NCI-H748 treated with DMSO at 0.1 percent for 48 hours (cell line): Measurements from ENCODE around the gene C2.
"Not testable (repeated sequence)": the region's sequence is repeated elsewhere in the genome, so short reads cannot be mapped to it uniquely, and the experiment has no call there.

Experiments used
- DNase-seq: peaks from one replicate; lab custom pipeline; 2025; lab: John Stamatoyannopoulos, UW

The C2 gene

DNA sequence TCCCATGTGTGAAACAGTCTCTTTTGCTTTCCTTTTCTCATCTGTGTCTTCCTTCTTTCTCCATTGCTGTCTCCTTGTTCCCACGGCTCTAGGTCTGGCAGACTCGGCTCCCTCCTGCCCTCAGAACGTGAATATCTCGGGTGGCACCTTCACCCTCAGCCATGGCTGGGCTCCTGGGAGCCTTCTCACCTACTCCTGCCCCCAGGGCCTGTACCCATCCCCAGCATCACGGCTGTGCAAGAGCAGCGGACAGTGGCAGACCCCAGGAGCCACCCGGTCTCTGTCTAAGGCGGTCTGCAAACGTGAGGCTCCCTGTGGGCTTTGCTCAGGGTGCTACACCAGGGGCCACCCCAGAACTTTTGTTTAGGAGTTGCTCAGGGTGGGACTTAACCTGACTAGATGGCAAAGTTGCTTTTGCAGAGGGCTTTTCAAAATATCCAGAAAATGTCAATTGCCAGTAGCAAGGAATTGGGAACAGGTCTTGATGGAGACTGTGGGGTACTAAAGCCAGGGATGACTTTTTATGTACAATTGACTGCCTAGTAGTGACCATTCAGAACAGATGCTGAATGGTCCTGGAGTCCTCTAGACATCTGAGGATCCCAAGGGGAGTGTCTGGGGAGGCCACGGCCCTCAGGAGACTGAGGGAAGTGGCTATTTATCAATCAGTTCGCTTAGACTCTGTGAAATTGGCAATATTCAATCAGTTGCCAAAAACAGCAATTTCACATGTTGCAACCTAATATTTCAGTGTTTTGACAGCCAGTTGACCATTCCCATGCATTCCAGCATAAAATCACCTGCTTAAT is 550 bp downstream of the C2 start:
- no peak for DNase-seq

DNA sequence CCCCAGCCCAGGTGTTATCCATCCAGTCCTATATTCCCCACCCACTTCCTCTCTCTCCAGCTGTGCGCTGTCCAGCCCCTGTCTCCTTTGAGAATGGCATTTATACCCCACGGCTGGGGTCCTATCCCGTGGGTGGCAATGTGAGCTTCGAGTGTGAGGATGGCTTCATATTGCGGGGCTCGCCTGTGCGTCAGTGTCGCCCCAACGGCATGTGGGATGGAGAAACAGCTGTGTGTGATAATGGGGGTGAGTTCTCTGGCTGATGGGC is 1.1 kb downstream of the C2 start:
- no peak for DNase-seq

DNA sequence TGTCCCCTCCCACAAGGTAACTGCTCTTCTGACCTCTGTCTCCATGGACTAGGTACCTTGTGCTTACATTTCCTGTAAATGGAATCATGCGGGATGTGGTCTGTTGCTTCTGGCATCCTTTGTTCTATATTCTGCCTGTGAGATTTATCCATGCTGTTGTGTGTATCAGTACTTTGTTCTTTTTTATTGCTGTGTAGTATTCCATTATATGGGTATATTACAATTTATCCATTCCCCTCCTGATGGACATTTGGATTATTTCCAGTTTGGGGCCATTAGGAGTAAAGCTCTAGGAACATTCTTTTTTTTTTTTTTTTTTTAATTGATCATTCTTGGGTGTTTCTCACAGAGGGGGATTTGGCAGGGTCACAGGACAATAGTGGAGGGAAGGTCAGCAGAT is 3.4 kb downstream of the C2 start:
- DNase-seq = no peak

DNA sequence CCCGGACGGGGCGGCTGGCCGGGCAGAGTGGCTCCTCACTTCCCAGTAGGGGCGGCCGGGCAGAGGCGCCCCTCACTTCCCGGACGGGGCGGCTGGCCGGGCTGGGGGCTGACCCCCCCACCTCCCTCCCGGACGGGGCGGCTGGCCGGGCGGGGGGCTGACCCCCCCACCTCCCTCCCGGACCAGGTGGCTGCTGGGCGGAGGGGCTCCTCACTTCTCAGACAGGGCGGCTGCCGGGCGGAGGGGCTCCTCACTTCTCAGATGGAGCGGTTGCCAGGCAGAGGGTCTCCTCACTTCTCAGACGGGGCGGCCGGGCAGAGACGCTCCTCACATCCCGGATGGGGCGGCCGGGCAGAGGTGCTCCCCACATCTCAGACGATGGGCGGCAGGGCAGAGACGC is 4.6 kb downstream of the C2 start:
- not testable (repeated sequence) for DNase-seq

DNA sequence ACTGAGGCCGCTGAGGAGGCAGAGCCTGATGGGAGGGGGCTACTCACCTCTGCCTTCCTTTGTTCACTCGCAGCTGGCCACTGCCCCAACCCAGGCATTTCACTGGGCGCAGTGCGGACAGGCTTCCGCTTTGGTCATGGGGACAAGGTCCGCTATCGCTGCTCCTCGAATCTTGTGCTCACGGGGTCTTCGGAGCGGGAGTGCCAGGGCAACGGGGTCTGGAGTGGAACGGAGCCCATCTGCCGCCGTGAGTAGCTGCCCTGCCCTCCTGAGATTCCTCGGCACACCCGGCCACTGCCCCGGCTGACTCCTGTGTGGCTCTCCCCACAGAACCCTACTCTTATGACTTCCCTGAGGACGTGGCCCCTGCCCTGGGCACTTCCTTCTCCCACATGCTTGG is 6.0 kb downstream of the C2 start:
- no peak for DNase-seq

DNA sequence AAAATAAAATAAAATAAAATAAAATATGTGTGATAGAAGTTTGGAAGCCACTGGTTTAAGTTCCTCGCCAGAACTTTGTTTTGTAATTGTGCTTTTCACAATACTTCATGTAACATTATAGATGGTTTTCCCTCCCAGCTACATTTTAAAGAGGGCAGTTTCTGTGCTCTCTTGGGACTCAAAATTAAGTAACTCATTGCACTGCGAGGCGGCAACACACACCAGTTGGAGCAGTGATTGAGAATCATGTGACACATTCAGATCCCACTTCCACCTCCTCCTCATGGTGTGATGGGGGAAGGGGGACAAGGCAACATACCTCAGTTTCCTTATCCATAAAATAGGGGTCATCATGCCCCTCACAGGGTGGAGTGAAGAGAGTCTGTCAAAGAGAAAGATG is 7.5 kb downstream of the C2 start:
- DNase-seq = no peak

DNA sequence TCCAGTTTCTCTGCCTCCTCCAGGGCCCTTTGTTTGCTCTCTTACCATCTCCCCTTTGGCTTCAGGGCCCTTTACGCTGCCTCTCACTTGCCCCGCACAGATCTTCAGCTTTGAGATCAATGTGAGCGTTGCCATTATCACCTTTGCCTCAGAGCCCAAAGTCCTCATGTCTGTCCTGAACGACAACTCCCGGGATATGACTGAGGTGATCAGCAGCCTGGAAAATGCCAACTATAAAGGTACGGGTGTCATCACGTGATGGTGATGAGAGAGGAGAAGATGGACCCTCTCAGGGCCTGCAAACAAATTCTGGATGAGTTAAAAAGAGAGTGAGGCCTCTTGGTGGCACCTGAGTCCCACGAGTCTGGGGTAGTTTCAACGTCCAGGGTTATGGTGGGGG is 8.3 kb downstream of the C2 start:
- DNase-seq = no peak

DNA sequence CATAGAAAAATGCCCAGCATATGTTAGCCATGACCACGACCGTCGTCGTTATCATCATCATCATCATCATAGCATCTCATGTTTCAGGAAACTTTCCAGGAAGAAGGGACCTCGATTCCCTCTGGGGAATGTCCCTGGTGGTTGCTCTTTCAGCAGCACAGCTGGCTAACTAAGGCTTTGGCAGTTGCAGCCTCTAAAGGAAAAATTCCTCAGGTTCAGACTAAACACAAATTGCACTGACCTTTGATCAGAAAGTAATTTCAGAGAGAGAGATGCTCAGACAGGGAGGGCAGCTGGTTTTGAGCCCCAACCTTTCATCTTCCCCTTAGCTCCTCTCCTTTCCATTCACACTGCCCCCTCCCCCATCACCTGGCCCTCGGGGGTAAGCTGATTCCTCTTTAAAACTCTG is 12.7 kb downstream of the C2 start:
- DNase-seq = no peak

DNA sequence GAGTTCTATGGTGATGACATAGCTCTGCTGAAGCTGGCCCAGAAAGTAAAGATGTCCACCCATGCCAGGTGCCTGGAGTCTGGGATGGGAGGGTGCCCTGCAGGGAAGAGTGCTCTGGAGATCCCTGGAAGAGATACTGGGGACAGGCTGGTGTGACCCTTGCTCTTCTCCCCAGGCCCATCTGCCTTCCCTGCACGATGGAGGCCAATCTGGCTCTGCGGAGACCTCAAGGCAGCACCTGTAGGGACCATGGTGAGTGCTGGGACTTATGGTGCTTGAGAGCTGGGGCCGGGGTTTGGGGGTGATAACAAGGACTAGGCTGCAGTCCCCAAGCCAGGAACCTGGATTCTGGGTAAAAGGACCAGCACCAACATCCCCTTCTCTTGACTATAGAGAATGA is 16.2 kb downstream of the C2 start:
- no peak for DNase-seq

DNA sequence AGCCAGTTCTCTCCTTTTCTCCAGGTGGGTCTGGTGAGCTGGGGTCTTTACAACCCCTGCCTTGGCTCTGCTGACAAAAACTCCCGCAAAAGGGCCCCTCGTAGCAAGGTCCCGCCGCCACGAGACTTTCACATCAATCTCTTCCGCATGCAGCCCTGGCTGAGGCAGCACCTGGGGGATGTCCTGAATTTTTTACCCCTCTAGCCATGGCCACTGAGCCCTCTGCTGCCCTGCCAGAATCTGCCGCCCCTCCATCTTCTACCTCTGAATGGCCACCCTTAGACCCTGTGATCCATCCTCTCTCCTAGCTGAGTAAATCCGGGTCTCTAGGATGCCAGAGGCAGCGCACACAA is 17.6 kb downstream of the C2 start:
- no peak for DNase-seq

DNA sequence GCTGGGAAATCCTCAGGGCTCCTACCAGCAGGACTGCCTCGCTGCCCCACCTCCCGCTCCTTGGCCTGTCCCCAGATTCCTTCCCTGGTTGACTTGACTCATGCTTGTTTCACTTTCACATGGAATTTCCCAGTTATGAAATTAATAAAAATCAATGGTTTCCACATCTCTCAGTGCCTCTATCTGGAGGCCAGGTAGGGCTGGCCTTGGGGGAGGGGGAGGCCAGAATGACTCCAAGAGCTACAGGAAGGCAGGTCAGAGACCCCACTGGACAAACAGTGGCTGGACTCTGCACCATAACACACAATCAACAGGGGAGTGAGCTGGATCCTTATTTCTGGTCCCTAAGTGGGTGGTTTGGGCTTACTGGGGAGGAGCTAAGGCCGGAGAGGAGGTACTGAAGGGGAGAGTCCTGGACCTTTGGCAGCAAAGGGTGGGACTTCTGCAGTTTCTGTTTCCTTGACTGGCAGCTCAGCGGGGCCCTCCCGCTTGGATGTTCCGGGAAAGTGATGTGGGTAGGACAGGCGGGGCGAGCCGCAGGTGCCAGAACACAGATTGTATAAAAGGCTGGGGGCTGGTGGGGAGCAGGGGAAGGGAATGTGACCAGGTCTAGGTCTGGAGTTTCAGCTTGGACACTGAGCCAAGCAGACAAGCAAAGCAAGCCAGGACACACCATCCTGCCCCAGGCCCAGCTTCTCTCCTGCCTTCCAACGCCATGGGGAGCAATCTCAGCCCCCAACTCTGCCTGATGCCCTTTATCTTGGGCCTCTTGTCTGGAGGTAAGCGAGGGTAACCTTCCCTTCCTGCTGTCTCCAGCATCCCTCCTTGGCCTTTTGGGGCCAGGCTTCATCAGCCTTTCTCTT is 18.2 kb downstream of the C2 start, which contains the start of gene CFB:
CFB (plus strand) TSS at position 589 of the 863 bp plus-strand sequence; CDS start at position 716, 127 bp downstream.
- DNase-seq = no peak

DNA sequence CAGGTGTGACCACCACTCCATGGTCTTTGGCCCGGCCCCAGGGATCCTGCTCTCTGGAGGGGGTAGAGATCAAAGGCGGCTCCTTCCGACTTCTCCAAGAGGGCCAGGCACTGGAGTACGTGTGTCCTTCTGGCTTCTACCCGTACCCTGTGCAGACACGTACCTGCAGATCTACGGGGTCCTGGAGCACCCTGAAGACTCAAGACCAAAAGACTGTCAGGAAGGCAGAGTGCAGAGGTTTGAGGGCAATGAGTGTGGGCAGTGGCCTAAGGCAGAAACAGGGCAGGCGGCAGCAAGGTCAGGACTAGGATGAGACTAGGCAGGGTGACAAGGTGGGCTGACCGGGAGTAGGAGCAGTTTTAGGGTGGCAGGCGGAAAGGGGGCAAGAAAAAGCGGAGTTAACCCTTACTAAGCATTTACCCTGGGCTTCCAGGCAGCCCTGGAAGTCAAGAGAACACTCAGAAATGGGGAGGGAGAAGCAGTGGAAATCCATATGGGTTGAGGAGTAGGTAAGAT is 18.9 kb downstream of the C2 start:
- no peak for DNase-seq

DNA sequence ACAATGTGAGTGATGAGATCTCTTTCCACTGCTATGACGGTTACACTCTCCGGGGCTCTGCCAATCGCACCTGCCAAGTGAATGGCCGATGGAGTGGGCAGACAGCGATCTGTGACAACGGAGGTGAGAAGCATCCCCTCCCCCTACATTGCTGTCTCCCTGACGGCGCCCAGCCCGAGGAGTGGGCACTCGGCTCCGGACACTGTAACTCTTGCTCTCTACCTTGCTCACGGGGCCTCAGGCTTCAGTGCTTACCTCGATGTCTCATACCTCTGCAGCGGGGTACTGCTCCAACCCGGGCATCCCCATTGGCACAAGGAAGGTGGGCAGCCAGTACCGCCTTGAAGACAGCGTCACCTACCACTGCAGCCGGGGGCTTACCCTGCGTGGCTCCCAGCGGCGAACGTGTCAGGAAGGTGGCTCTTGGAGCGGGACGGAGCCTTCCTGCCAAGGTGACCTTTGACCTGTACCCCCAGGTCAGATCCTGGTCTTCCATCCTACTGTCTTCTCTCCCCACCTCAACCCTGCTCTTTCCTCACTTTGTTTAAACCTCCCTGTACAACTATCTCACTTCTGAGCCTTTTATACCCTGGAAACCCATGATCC is 19.7 kb downstream of the C2 start:
- no peak for DNase-seq

DNA sequence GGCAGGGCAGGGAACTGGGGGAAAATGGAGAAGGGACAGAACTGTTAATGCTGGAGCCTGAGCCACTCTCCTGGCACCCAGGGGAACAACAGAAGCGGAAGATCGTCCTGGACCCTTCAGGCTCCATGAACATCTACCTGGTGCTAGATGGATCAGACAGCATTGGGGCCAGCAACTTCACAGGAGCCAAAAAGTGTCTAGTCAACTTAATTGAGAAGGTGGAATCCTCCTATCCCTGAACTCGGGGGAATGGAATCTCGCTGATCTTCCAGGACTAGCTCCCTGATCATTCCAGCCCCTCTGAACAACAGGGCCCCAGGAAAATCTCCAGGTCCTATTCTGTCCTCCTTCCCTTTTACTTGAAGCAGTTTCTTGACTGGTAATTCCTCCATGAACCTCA is 20.3 kb downstream of the C2 start:
- no peak for DNase-seq

DNA sequence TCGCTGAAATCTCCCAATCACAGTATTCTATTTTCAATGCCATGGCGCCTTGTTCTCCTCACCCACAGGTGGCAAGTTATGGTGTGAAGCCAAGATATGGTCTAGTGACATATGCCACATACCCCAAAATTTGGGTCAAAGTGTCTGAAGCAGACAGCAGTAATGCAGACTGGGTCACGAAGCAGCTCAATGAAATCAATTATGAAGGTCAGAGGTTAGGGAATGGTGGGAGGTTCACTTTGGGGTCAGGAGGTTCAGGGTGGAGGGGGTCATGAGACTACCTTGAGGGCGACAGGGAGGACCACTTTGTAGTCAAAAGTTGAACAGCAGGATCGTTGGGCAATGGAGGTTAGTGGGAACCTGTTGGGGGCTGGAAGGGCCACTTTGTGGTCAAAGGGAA is 20.8 kb downstream of the C2 start:
- no peak for DNase-seq

DNA sequence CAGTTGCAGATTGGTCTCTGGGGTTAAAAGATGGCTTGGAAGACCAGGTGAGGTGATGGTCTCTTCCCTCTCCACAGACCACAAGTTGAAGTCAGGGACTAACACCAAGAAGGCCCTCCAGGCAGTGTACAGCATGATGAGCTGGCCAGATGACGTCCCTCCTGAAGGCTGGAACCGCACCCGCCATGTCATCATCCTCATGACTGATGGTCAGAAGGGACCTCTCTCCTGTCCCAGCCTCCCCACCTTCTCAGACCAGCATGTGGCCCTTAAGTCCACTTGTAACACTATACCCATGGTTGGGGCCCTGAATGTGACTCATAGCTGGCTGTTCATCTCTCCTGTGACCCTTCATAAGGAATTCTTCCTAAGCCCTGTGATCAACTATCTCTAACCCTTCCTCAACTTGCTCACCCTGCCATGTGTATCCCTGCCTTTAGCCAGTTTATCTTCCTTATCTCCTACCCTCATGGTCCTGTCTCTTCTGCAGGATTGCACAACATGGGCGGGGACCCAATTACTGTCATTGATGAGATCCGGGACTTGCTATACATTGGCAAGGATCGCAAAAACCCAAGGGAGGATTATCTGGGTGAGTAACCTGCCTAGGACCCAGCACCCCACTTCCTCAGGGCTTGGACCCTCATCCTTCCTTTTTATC is 21.4 kb downstream of the C2 start:
- no peak for DNase-seq

DNA sequence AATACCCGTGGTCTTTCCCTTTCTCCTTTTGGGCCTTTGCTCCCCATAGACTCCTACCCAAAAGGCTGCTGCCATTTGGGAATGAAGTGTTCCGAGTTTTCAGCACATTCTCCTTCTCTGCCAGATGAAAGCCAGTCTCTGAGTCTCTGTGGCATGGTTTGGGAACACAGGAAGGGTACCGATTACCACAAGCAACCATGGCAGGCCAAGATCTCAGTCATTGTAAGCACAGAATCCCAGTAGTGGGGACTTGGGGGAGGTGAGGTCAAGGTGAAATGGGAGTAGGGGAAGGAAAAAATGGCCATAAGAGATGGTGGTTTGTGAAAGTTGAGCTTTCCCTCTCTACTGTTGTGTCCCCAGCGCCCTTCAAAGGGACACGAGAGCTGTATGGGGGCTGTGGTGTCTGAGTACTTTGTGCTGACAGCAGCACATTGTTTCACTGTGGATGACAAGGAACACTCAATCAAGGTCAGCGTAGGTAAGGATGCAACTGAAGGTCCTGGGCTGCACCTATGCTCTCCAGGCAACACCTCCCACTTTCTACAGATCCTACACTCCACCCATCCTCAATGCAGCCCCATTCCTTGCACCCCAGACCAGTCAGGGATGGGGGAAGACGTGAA is 22.5 kb downstream of the C2 start:
- DNase-seq = no peak

DNA sequence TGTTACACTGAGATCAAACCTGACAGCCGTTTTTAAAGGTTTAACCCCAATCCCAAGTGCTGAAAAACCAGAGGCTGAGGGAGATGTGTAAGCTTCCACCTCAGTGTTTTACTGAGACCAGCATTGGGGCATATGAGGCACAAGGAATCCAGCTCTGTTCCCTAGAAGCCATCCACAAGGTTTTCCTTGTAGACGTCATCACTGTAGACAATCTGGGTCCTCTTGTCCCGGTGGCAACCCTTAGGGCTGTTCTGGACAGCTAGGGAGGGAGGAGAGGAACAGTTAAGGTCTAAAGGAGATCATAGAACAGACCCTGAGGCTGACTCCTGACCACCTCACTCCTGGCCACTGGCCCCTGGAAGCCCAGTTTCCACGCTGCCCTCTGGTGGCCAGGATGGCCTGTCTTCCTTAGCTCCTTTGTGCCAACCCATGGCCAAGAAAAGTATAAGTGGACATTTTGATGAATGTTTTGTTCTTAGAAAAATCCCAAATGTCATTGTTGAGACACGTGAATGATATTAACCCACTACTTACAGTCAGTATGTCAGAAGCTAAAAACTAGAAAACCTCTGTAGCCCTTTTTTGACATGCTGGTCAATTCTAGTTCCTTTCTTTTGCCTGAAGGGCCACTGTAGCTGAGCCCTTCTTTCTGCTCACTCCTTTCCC is 24.8 kb downstream of the C2 start:
- DNase-seq = peak; percentile 39

DNA sequence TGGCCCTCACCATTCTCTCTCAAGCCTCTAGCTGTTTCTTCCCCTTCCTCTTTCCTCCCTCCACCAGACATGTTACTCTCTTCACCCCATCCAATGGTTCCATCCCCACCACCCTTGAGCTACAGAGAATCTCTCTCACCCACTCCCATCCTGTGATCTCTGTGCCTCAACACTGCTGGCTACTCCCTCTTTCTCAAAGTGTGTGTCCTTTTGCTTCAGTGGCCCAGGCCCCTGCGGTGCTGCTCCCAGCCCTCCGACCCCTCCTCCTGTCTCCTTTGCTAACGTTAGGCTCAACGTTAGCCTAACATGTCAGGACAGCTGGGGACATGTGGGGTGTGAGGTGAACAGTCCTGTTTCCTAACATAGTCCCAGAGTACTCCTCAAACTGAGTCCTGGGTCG is 25.4 kb downstream of the C2 start:
- no peak for DNase-seq

DNA sequence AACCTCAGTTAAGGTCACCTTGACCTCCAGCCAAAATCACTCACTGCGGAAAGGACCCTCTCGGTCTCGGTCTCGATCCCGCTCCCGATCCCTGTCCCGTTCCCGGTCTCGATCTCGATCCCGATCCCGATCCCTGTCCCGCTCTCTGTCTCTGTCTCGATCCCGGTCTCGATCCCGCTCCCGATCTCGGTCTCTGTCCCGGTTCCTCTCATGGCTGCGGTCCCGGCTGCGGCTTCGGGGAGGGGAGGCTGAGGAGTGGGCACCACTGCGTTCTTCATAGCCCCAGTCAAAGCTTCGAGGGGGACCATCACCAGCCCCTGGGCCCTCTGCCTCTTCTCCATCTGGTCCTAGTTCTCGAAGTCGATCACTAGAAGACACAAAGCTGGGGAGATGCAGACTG is 27.0 kb downstream of the C2 start:
- no peak for DNase-seq

DNA sequence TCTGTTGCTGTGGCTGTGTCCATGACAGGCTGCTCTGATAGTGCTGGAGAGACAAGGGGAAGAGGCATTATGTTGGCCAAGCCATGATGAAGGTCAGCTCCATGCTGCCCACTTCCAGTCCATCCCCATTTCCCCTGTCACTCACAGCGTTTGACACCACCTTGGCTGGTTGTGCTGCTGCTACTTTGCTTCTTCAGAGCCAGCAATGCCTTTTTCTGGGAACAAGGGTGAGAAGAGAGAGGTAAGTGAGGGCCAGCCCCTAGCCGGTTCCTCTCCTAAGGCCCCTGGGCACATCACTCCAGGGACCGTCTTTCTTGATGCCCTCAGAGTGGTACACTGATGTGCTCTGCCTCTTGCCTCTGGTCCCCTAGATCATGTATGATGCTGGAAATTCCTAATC is 29.3 kb downstream of the C2 start:
- DNase-seq = no peak

DNA sequence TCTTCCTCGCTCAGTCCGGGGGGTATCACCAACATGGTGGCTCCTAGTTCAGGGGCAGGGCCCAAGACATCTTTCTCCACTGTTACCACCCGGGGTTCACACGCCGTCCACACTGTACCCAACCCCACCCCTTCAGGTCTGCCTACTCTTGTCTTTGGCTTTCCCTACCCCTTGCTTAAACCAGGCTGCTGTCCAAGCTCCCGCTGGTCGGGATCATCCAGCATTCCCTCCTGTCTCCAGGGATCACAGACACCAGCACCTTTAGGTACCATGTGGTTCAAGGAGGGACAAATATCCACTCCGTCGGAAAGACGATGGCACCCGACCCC is 30.9 kb downstream of the C2 start:
- DNase-seq = no peak
